HT1080 (cell line): ENCODE measurements around the gene PAX3. TPM values are rescaled to one million over a fixed set of nuclear protein-coding genes. Genes with fewer than 3 reads are reported as not detected.
"Not testable (repeated sequence)": the region's sequence is repeated elsewhere in the genome, so short reads cannot be mapped to it uniquely, and the experiment has no call there.

ENCODE experiments used
- DNase-seq: peaks from one replicate; pipeline ENCODE4 v3.0.0-alpha.2; 2015; ENCODE audit warnings: low read depth
- total RNA-seq: library from RNA; depleted of rRNA; stranded (reverse); fragments of >200 nt; shearing (Covaris generic); gene quantifications from 2 replicates; pipeline ENCODE4 v1.2.3, GENCODE V29; 2014

PAX3 gene
- total RNA-seq, 1 experiment from 2014 or later: not detected

- DNase-seq: no peak
Measured at GRCh38 chr2:222228054-222228453, 70.7 kb downstream of the PAX3 start.

- DNase-seq: no peak
Measured at GRCh38 chr2:222218786-222219185, 80.0 kb downstream of the PAX3 start.

GRCh38 chr2:222217712-222218111 lies 81.1 kb downstream of the PAX3 start:
- no peak for DNase-seq

- no peak for DNase-seq
Measured at GRCh38 chr2:222214885-222215284, 83.9 kb downstream of the PAX3 start.

- no peak for DNase-seq
Measured at GRCh38 chr2:222213049-222213448, 85.7 kb downstream of the PAX3 start.

- no peak for DNase-seq
Measured at GRCh38 chr2:222212571-222212970, 86.2 kb downstream of the PAX3 start.

GRCh38 chr2:222208010-222208690 lies 90.6 kb downstream of the PAX3 start:
- no peak for DNase-seq

GRCh38 chr2:222205136-222205535 lies 93.7 kb downstream of the PAX3 start:
- no peak for DNase-seq

- DNase-seq: no peak
Measured at GRCh38 chr2:222203041-222203440, 95.8 kb downstream of the PAX3 start.

- peak; percentile 21 for DNase-seq
Measured at GRCh38 chr2:222196159-222196558, 102.6 kb downstream of the PAX3 start.

- DNase-seq: no peak
Measured at GRCh38 chr2:222194669-222195068, 104.1 kb downstream of the PAX3 start.

GRCh38 chr2:222193328-222193983 lies 105.3 kb downstream of the PAX3 start:
- DNase-seq: no peak

- DNase-seq: peak; percentile 24
Measured at GRCh38 chr2:222180619-222181018, 118.2 kb downstream of the PAX3 start.

- DNase-seq: no peak
Measured at GRCh38 chr2:222179592-222179991, 119.2 kb downstream of the PAX3 start.

- DNase-seq: no peak
Measured at GRCh38 chr2:222178450-222178849, 120.3 kb downstream of the PAX3 start.

GRCh38 chr2:222176890-222177289 lies 121.9 kb downstream of the PAX3 start:
- no peak for DNase-seq

GRCh38 chr2:222174450-222174849 lies 124.3 kb downstream of the PAX3 start:
- DNase-seq: no peak

GRCh38 chr2:222169346-222169745 lies 129.5 kb downstream of the PAX3 start:
- DNase-seq: no peak

- no peak for DNase-seq
Measured at GRCh38 chr2:222167762-222168161, 131.0 kb downstream of the PAX3 start.

- DNase-seq: no peak
Measured at GRCh38 chr2:222160944-222161343, 137.9 kb downstream of the PAX3 start.

- DNase-seq: no peak
Measured at GRCh38 chr2:222160125-222160524, 138.7 kb downstream of the PAX3 start.

- DNase-seq: no peak
Measured at GRCh38 chr2:222159221-222159620, 139.6 kb downstream of the PAX3 start.

GRCh38 chr2:222155003-222155664 lies 143.7 kb downstream of the PAX3 start:
- not testable (repeated sequence) for DNase-seq
